ENCODE measurements around the gene CMPK2.

GRCh38 chr2:6915399-6915798 is 49.7 kb upstream of the CMPK2 start:
- TF ChIP-seq POLR2A (IDR thresholded peaks at IDR 0.05) = no peak
- TF ChIP-seq, protein P1, sequence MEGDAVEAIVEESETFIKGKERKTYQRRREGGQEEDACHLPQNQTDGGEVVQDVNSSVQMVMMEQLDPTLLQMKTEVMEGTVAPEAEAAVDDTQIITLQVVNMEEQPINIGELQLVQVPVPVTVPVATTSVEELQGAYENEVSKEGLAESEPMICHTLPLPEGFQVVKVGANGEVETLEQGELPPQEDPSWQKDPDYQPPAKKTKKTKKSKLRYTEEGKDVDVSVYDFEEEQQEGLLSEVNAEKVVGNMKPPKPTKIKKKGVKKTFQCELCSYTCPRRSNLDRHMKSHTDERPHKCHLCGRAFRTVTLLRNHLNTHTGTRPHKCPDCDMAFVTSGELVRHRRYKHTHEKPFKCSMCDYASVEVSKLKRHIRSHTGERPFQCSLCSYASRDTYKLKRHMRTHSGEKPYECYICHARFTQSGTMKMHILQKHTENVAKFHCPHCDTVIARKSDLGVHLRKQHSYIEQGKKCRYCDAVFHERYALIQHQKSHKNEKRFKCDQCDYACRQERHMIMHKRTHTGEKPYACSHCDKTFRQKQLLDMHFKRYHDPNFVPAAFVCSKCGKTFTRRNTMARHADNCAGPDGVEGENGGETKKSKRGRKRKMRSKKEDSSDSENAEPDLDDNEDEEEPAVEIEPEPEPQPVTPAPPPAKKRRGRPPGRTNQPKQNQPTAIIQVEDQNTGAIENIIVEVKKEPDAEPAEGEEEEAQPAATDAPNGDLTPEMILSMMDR (IDR thresholded peaks at IDR 0.05) = no peak

All from uterus (tissue), 2 donors.